Measurements from ENCODE around the gene PLPPR3. TPM values are rescaled to one million over a fixed set of nuclear protein-coding genes. Genes with fewer than 3 reads are reported as not detected.
A peak's percentile ranks its signal among the peaks of the same experiment; 100 is the strongest.
"Not testable (repeated sequence)": the region's sequence is repeated elsewhere in the genome, so short reads cannot be mapped to it uniquely, and the experiment has no call there.

The PLPPR3 gene
- total RNA-seq, 4 donors from 2014 or later, result not detected

DNA sequence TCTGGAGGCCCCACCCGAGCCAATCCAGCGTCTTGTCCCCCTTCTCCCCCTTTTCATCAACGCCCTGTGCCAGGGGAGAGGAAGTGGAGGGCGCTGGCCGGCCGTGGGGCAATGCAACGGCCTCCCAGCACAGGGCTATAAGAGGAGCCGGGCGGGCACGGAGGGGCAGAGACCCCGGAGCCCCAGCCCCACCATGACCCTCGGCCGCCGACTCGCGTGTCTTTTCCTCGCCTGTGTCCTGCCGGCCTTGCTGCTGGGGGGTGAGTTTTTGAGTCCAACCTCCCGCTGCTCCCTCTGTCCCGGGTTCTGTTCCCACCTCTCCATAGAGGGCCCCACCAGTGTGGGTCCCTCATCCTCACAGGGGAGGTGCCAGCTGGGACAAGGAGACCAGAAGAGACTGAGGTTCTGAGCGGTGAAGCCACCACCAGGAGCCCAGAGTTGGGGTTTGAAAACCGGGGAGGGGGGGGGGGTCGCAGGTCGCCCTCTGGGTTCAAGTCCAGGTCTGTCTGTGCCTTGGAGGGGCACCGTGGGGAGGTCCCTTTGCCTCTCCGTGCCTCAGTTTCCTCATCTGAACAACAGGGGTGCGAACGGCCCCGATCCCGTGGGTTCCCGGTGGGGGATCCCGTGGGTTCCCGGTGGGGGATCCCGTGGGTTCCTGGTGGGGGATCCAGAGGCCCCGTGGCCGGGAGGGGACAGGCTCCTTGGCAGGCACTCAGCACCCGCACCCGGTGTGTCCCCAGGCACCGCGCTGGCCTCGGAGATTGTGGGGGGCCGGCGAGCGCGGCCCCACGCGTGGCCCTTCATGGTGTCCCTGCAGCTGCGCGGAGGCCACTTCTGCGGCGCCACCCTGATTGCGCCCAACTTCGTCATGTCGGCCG lies 30.6 kb upstream of the PLPPR3 start, which contains the start of gene ELANE:
TSS of gene ELANE (plus strand) at position 168 of the 878 bp plus-strand sequence. CDS start at position 194, 26 bp downstream.
- H3K27me3 ChIP-seq, result peaks cover 0 to 8% of the 10 kb centered on the region in 2 donors
- TF ChIP-seq, protein P1, sequence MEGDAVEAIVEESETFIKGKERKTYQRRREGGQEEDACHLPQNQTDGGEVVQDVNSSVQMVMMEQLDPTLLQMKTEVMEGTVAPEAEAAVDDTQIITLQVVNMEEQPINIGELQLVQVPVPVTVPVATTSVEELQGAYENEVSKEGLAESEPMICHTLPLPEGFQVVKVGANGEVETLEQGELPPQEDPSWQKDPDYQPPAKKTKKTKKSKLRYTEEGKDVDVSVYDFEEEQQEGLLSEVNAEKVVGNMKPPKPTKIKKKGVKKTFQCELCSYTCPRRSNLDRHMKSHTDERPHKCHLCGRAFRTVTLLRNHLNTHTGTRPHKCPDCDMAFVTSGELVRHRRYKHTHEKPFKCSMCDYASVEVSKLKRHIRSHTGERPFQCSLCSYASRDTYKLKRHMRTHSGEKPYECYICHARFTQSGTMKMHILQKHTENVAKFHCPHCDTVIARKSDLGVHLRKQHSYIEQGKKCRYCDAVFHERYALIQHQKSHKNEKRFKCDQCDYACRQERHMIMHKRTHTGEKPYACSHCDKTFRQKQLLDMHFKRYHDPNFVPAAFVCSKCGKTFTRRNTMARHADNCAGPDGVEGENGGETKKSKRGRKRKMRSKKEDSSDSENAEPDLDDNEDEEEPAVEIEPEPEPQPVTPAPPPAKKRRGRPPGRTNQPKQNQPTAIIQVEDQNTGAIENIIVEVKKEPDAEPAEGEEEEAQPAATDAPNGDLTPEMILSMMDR (IDR thresholded peaks at IDR 0.05), result no peak
- no peak for TF ChIP-seq POLR2A (IDR thresholded peaks at IDR 0.05)
- H3K27ac ChIP-seq, result peak within 1 kb of the TSS; percentile 55 to 83 (median 68)
- DNase-seq, result no peak
- no peaks in the 10 kb centered on the region for H3K9me3 ChIP-seq
- no peak within 1 kb of the TSS for H3K4me3 ChIP-seq
- H3K4me1 ChIP-seq, result no peaks in the 10 kb centered on the region
- H3K36me3 ChIP-seq, result no peaks in the 10 kb centered on the region

DNA sequence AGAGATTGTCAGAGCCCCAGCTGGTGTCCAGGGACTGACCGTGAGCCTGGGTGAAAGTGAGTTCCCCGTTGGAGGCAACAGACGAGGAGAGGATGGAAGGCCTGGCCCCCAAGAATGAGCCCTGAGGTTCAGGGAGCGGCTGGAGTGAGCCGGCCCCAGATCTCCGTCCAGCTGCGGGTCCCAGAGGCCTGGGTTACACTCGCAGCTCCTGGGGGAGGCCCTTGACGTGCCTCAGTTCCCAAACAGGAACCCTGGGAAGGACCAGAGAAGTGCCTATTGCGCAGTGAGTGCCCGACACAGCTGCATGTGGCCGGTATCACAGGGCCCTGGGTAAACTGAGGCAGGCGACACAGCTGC lies 29.2 kb upstream of the PLPPR3 start:
- TF ChIP-seq POLR2A (IDR thresholded peaks at IDR 0.05), result no peak
- TF ChIP-seq, protein P1 (IDR thresholded peaks at IDR 0.05), result no peak
- Histone ChIP-seq H3K4me1 (no peaks in the 10 kb centered on the region), H3K27ac (peak overlapping the region; percentile 55 to 83 (median 68)), H3K4me3 (no peak overlapping the region), H3K27me3 (peaks cover 0 to 15% of the 10 kb centered on the region in 2 donors), H3K9me3 (no peaks in the 10 kb centered on the region), H3K36me3 (no peaks in the 10 kb centered on the region)
- DNase-seq, result no peak

DNA sequence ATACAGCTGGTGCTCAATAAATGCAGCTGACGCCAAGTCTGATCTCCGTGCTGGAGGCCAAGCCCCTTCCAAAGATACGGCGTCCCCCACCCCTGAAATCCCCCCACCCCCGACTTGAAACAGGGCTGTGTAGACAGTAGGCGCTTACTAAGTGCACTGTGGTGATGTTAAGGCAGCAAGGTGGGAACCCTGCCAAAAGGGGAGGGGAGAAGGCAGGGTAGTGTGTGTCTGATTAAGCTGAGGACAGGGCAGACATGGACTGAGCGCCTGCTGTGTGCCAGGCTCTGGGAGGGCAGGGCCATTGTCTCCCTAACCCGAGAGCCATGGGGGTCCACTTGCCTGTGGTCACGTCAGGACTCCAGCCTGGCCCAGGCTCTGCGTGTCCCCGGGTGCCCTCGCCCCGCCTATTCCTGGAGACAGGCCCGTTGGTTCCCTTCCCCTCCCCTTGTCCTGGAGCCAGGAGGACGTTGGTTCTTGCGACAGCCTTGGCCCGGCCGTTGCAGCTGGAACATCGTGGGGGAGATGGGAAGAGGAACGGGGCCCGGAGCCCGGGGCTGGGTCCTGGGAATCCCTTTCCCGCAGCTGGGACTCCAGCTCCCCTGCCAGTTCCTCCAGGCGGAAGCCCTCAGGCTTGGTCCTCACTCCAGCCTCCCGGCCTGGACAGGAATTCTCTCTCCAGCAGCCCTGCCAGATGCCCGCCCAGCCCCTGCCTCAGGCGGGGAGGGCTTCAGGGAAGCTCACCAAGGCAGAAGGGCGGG lies 28.6 kb upstream of the PLPPR3 start:
- TF ChIP-seq, protein P1 (IDR thresholded peaks at IDR 0.05), result no peak
- TF ChIP-seq POLR2A (IDR thresholded peaks at IDR 0.05), result no peak
- peak; percentile 42 to 84 (median 74) for DNase-seq
- Histone ChIP-seq H3K4me3 (no peak overlapping the region), H3K27me3 (peaks cover 0 to 16% of the 10 kb centered on the region in 2 donors), H3K27ac (peak overlapping the region; percentile 55 to 83 (median 68)), H3K9me3 (no peaks in the 10 kb centered on the region), H3K4me1 (no peaks in the 10 kb centered on the region), H3K36me3 (no peaks in the 10 kb centered on the region)

DNA sequence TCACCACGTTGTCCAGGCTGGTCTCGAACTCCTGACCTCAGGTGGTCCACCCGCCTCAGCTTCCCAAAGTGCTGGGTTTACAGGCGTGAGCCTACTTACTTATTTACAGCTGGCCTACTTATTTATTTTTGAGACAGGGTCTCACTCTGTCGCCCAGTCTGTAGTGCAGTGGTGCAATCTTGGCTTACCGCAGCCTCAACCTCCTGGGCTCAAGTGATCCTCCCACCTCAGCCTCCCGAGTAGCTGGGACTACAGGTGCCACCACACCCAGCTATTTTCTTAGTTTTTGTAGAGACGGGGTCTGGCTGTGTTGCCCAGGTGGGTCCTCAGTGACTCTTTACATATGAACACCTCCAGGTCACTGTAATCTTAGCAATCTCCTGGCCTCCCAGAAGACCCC lies 27.4 kb upstream of the PLPPR3 start:
- H3K4me3 ChIP-seq, H3K27ac ChIP-seq, H3K4me1 ChIP-seq, DNase-seq, H3K36me3 ChIP-seq, H3K9me3 ChIP-seq: not testable (repeated sequence)
- peaks cover 0 to 16% of the 10 kb centered on the region in 2 donors for H3K27me3 ChIP-seq

DNA sequence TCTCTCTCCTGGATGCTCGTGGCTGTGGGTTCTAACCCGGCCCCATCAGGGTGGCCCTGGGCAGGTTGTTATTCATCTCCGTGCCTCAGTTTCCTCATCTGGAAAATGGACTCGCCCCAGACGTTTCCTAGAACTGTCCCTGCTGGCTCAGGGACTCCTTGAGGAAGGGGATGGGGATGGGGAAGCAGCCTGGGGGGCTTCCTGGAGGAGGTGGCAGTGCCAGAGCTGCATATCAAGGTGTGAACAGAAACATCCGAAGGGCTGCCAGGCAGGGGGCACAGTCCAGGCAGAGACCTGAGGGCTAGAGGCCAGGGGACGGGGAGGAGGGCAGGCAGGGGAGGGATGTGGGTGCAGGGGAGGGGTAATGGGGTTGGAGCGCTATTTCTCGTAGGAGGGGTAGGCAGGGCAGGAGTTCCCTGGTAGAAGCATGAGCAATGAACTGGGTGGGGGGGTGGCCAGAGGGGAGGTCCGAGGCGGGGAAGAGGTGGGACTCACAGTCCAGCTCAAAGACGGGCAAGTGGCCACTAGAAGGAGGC lies 26.7 kb upstream of the PLPPR3 start:
- Histone ChIP-seq H3K27ac (peak overlapping the region in 1 of 4 donors; percentile 18), H3K27me3 (peaks cover 0 to 22% of the 10 kb centered on the region in 2 donors), H3K36me3 (no peaks in the 10 kb centered on the region), H3K4me3 (no peak overlapping the region), H3K4me1 (peaks cover 0 to 6% (median 3%) of the 10 kb centered on the region in 4 donors), H3K9me3 (no peaks in the 10 kb centered on the region)
- TF ChIP-seq, protein P1 (IDR thresholded peaks at IDR 0.05), result no peak
- no peak for TF ChIP-seq POLR2A (IDR thresholded peaks at IDR 0.05)
- no peak for DNase-seq

All from Peyer's patch (tissue), 4 donors.